IMR-90 (cell line): ENCODE measurements around the gene NLGN1.

ENCODE experiments used
- BHLHE40 ChIP-seq: fragments of 150-350 bp; IDR thresholded peaks from 2 replicates; pipeline ENCODE4 v1.6.1; 2016; ENCODE audit warnings: mild to moderate bottlenecking, low read depth, low read length
- MXI1 ChIP-seq: IDR thresholded peaks from 2 replicates; pipeline ENCODE4 v1.6.1; 2012; ENCODE audit warnings: low read depth, mild to moderate bottlenecking, low read length, moderate library complexity, borderline replicate concordance
- NFE2L2 ChIP-seq: fragments of 150-350 bp; IDR thresholded peaks from 2 replicates; pipeline ENCODE4 v1.6.1; 2016; ENCODE audit warnings: low read depth, mild to moderate bottlenecking, low read length
- POLR2A ChIP-seq: IDR thresholded peaks from 2 replicates; pipeline ENCODE4 v1.6.1; 2012; ENCODE audit warnings: mild to moderate bottlenecking, low read depth, low read length
- RAD21 ChIP-seq: IDR thresholded peaks from 2 replicates; pipeline ENCODE4 v1.6.1; 2012; ENCODE audit warnings: low read length, improper control_type of control experiment
- TF ChIP-seq, protein P1 (sequence below): conservative IDR thresholded peaks from 2 replicates; pipeline ENCODE4 v1.5.1; 2012; ENCODE audit warnings: mild to moderate bottlenecking, low read depth, low read length, improper control_type of control experiment
- TF ChIP-seq, protein P2 (sequence below): fragments of 150-350 bp; IDR thresholded peaks from 2 replicates; pipeline ENCODE4 v1.6.1; 2016; ENCODE audit warnings: low read depth, mild to moderate bottlenecking, low read length, moderate library complexity, borderline replicate concordance

DNA sequence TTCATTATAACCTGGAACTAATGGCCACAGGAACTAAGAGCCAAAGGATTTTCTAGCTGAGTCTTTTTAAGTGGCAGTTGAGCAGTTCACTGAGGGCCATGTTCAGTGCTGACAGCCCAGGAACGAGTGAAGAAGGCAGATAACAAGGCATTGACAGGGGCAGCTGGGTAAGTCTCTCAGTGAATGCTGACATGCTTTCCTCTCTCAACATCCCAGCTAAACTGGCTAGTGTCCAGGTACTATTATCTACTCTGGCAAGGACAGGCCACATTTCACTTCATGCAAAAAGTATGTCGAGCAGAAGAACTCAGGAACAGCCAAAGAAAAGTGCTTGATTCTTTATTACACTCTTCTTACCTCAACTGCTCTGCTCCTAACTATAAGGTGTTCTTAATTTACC, 515.9 kb downstream of the NLGN1 start:
- TF ChIP-seq, protein P1, sequence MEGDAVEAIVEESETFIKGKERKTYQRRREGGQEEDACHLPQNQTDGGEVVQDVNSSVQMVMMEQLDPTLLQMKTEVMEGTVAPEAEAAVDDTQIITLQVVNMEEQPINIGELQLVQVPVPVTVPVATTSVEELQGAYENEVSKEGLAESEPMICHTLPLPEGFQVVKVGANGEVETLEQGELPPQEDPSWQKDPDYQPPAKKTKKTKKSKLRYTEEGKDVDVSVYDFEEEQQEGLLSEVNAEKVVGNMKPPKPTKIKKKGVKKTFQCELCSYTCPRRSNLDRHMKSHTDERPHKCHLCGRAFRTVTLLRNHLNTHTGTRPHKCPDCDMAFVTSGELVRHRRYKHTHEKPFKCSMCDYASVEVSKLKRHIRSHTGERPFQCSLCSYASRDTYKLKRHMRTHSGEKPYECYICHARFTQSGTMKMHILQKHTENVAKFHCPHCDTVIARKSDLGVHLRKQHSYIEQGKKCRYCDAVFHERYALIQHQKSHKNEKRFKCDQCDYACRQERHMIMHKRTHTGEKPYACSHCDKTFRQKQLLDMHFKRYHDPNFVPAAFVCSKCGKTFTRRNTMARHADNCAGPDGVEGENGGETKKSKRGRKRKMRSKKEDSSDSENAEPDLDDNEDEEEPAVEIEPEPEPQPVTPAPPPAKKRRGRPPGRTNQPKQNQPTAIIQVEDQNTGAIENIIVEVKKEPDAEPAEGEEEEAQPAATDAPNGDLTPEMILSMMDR = no peak
- TF ChIP-seq, protein P2, sequence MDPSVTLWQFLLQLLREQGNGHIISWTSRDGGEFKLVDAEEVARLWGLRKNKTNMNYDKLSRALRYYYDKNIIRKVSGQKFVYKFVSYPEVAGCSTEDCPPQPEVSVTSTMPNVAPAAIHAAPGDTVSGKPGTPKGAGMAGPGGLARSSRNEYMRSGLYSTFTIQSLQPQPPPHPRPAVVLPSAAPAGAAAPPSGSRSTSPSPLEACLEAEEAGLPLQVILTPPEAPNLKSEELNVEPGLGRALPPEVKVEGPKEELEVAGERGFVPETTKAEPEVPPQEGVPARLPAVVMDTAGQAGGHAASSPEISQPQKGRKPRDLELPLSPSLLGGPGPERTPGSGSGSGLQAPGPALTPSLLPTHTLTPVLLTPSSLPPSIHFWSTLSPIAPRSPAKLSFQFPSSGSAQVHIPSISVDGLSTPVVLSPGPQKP = no peak
- TF ChIP-seq POLR2A = no peak
- no peak for TF ChIP-seq RAD21
- no peak for TF ChIP-seq BHLHE40
- TF ChIP-seq MXI1 = no peak
- TF ChIP-seq NFE2L2 = no peak
